HG03135 (cell line): Measurements from ENCODE around the gene DENR.
A peak's percentile ranks its signal among the peaks of the same experiment; 100 is the strongest.
"Not testable (repeated sequence)": the region's sequence is repeated elsewhere in the genome, so short reads cannot be mapped to it uniquely, and the experiment has no call there.

Experiments used
- ATAC-seq: cut with Tn5 transposase; IDR thresholded peaks from one replicate; pipeline ENCODE4 v1.9.1; 2021; ENCODE audit warnings: mild to moderate bottlenecking, moderate library complexity; ENCODE audit not compliant: unreplicated experiment

The DENR gene

GRCh38 chr12:122752464-122753318 lies at the start of gene DENR:
Gene DENR, plus strand, starts transcription at chr12:122752824. Its CDS starts 878 bp downstream, at chr12:122753702.
- ATAC-seq: peak; percentile 95

GRCh38 chr12:122702890-122703611 lies 49.6 kb upstream of the DENR start, which contains the start of gene HCAR2:
Gene HCAR2, minus strand, starts transcription at chr12:122703357. Its CDS starts 74 bp downstream, at chr12:122703283.
- not testable (repeated sequence) for ATAC-seq

- not testable (repeated sequence) for ATAC-seq
These were observed 48.8 kb upstream of the DENR start for GRCh38 chr12:122703841-122704240.

- not testable (repeated sequence) for ATAC-seq
These were observed 43.3 kb upstream of the DENR start for GRCh38 chr12:122709287-122709686.

- ATAC-seq: not testable (repeated sequence)
These were observed 42.3 kb upstream of the DENR start for GRCh38 chr12:122710341-122710740.

- not testable (repeated sequence) for ATAC-seq
These were observed 41.4 kb upstream of the DENR start for GRCh38 chr12:122711266-122711665.

- not testable (repeated sequence) for ATAC-seq
These were observed 39.0 kb upstream of the DENR start for GRCh38 chr12:122713491-122714188.

GRCh38 chr12:122715211-122715610 lies 37.4 kb upstream of the DENR start:
- ATAC-seq: not testable (repeated sequence)

GRCh38 chr12:122716658-122717057 lies 36.0 kb upstream of the DENR start, which contains the start of gene HCAR3:
Gene HCAR3, minus strand, starts transcription at chr12:122716811. Its CDS starts 74 bp downstream, at chr12:122716737.
- ATAC-seq: not testable (repeated sequence)

GRCh38 chr12:122721057-122721545 lies 31.5 kb upstream of the DENR start:
- no peak for ATAC-seq

- ATAC-seq: no peak
These were observed 30.2 kb upstream of the DENR start for GRCh38 chr12:122722387-122722786.

- ATAC-seq: no peak
These were observed 27.9 kb upstream of the DENR start for GRCh38 chr12:122724641-122725243.

GRCh38 chr12:122725452-122726079 lies 27.1 kb upstream of the DENR start:
- ATAC-seq: no peak

- ATAC-seq: no peak
These were observed 26.5 kb upstream of the DENR start for GRCh38 chr12:122726080-122726558.

- ATAC-seq: no peak
These were observed 22.9 kb upstream of the DENR start for GRCh38 chr12:122729583-122730214.

GRCh38 chr12:122730215-122731014 lies 22.2 kb upstream of the DENR start, which contains the start of gene HCAR1:
Gene HCAR1, minus strand, starts transcription at chr12:122730844. Its CDS starts 505 bp downstream, at chr12:122730339.
- no peak for ATAC-seq

- ATAC-seq: no peak
These were observed 20.5 kb upstream of the DENR start for GRCh38 chr12:122732170-122732569.

GRCh38 chr12:122732611-122733010 lies 20.0 kb upstream of the DENR start:
- no peak for ATAC-seq
